ENCODE data around the gene ZBED4.

Gene ZBED4

GRCh38 chr22:49847751-49848689, 5.6 kb upstream of the ZBED4 start:
- H3K9me3 ChIP-seq (ENCODE audit: control insufficient read depth, insufficient read depth, low read length), result no peaks in the 10 kb centered on the region
- no peaks in the 10 kb centered on the region for H3K9me2 ChIP-seq (replicated peaks; ENCODE audit: control insufficient read depth, low read length)
- peaks cover 8% of the 10 kb centered on the region for H3K4me1 ChIP-seq (ENCODE audit: control insufficient read depth, low read length)
- H3K4me2 ChIP-seq (ENCODE audit: low read length), result no peak overlapping the region
- TF ChIP-seq CTCF (IDR thresholded peaks at IDR 0.05; ENCODE audit: low read depth, low read length, poor library complexity, severe bottlenecking) (no peak), EZH2phosphoT487 (IDR thresholded peaks at IDR 0.05; ENCODE audit: borderline replicate concordance, low read length) (no peak; the same call in 1 of the 2 replicates)
- no peaks in the 10 kb centered on the region; the same call in 1 of the 2 replicates for H3F3A ChIP-seq (ENCODE audit: control insufficient read depth, insufficient read depth)
- no peak overlapping the region for H3K27ac ChIP-seq (ENCODE audit: low read depth, low read length)
- H4K20me1 ChIP-seq (ENCODE audit: control insufficient read depth, insufficient read depth, low read depth, low read length), result no peaks in the 10 kb centered on the region
- H3K4me3 ChIP-seq (ENCODE audit: low read length), result no peak overlapping the region
- peaks cover 51% of the 10 kb centered on the region for H3K27me3 ChIP-seq (ENCODE audit: control insufficient read depth, low read length)
- no peaks in the 10 kb centered on the region for H3K36me3 ChIP-seq (ENCODE audit: control insufficient read depth, low read length)
- no peaks in the 10 kb centered on the region for H3K79me2 ChIP-seq (ENCODE audit: control insufficient read depth, low read length)

GRCh38 chr22:49848690-49849160, 4.9 kb upstream of the ZBED4 start:
- no peaks in the 10 kb centered on the region for H4K20me1 ChIP-seq (ENCODE audit: control insufficient read depth, insufficient read depth, low read depth, low read length)
- no peaks in the 10 kb centered on the region for H3K79me2 ChIP-seq (ENCODE audit: control insufficient read depth, low read length)
- peaks cover 51% of the 10 kb centered on the region for H3K27me3 ChIP-seq (ENCODE audit: control insufficient read depth, low read length)
- H3K9me3 ChIP-seq (ENCODE audit: control insufficient read depth, insufficient read depth, low read length), result no peaks in the 10 kb centered on the region
- H3K36me3 ChIP-seq (ENCODE audit: control insufficient read depth, low read length), result no peaks in the 10 kb centered on the region
- H3K4me2 ChIP-seq (ENCODE audit: low read length), result peak overlapping the region; percentile 30; the same call in 1 of the 2 replicates
- H3K4me3 ChIP-seq (ENCODE audit: low read length), result no peak overlapping the region
- no peak overlapping the region for H3K27ac ChIP-seq (ENCODE audit: low read depth, low read length)
- H3K9me2 ChIP-seq (replicated peaks; ENCODE audit: control insufficient read depth, low read length), result no peaks in the 10 kb centered on the region
- peaks cover 8% of the 10 kb centered on the region for H3K4me1 ChIP-seq (ENCODE audit: control insufficient read depth, low read length)
- TF ChIP-seq CTCF (IDR thresholded peaks at IDR 0.05; ENCODE audit: low read depth, low read length, poor library complexity, severe bottlenecking) (no peak), EZH2phosphoT487 (IDR thresholded peaks at IDR 0.05; ENCODE audit: borderline replicate concordance, low read length) (no peak)
- no peaks in the 10 kb centered on the region; the same call in 1 of the 2 replicates for H3F3A ChIP-seq (ENCODE audit: control insufficient read depth, insufficient read depth)

- H3K4me2 ChIP-seq (ENCODE audit: low read length), result peak overlapping the region; percentile 30; the same call in 1 of the 2 replicates
- no peak overlapping the region for H3K27ac ChIP-seq (ENCODE audit: low read depth, low read length)
- H4K20me1 ChIP-seq (ENCODE audit: control insufficient read depth, insufficient read depth, low read depth, low read length), result peaks cover under 1% of the 10 kb centered on the region; the same call in 1 of the 2 replicates
- H3K4me3 ChIP-seq (ENCODE audit: low read length), result no peak overlapping the region
- H3K36me3 ChIP-seq (ENCODE audit: control insufficient read depth, low read length), result no peaks in the 10 kb centered on the region
- H3K27me3 ChIP-seq (ENCODE audit: control insufficient read depth, low read length), result peaks cover 48% of the 10 kb centered on the region
- H3K79me2 ChIP-seq (ENCODE audit: control insufficient read depth, low read length), result peaks cover 3% of the 10 kb centered on the region
- peak; percentile 97; the same call in 1 of the 2 replicates for TF ChIP-seq EZH2phosphoT487 (IDR thresholded peaks at IDR 0.05; ENCODE audit: borderline replicate concordance, low read length)
- TF ChIP-seq CTCF (IDR thresholded peaks at IDR 0.05; ENCODE audit: low read depth, low read length, poor library complexity, severe bottlenecking), result no peak
- H3K4me1 ChIP-seq (ENCODE audit: control insufficient read depth, low read length), result peaks cover 8% of the 10 kb centered on the region
- H3K9me3 ChIP-seq (ENCODE audit: control insufficient read depth, insufficient read depth, low read length), result no peaks in the 10 kb centered on the region
- no peaks in the 10 kb centered on the region for H3K9me2 ChIP-seq (replicated peaks; ENCODE audit: control insufficient read depth, low read length)
- H3F3A ChIP-seq (ENCODE audit: control insufficient read depth, insufficient read depth), result no peaks in the 10 kb centered on the region; the same call in 1 of the 2 replicates
Observed at GRCh38 chr22:49849161-49850020, 4.3 kb upstream of the ZBED4 start.
